A549 (cell line): ENCODE results near the gene TNFSF11. TPM values are rescaled to one million over a fixed set of nuclear protein-coding genes. Genes with fewer than 3 reads are reported as not detected.

Experiments
- ATAC-seq, 2 experiments: fragments of 200-7000 bp in 1 of 2; fragments of >200 bp in 1 of 2; cut with Nextera tagmentation in 1 of 2; cut with Tn5 transposase in 1 of 2; 3 replicates each; pipeline versions ENCODE4 v1.8.0 to v1.9.1; 2018 to 2020; ENCODE audit warnings: mild to moderate bottlenecking in 1 of 2, moderate library complexity in 1 of 2
- CTCF ChIA-PET: fragments of 300-600 bp; sonication (Branson Sonifier 250); formaldehyde crosslinking; extraction: SDS; loops from one replicate; lab custom pipeline; 2021; ENCODE audit warnings: antibody characterized with exemption, inconsistent platforms; lab: Yijun Ruan, JAX
- POLR2A ChIA-PET: fragments of 350-600 bp; formaldehyde crosslinking; extraction: SDS; loops from one replicate; lab custom pipeline; 2021; ENCODE audit warnings: antibody characterized with exemption, inconsistent platforms; lab: Yijun Ruan, JAX
- DNase-seq, 2 experiments: peaks; one replicate each; pipeline versions ENCODE4 v3.0.0 to v3.0.0-alpha.2; 2011 to 2016; ENCODE audit warnings: low read depth in 1 of 2, low spot score in 1 of 2
- FAIRE-seq: peaks from 2 replicates; lab custom pipeline; 2011; peaks lifted over from hg19 to GRCh38; lab: Jason Lieb, UNC
- H3K27ac ChIP-seq, 2 experiments: fragments of >200 bp; sonication (Bioruptor Twin); formaldehyde crosslinking; 3 replicates each; pipeline ENCODE4 v1.5.1; 2016 to 2017
- H3K4me1 ChIP-seq: fragments of >200 bp; sonication (Bioruptor Twin); formaldehyde crosslinking; 3 replicates; pipeline ENCODE4 v1.6.1; 2016
- H3K4me2 ChIP-seq: fragments of >200 bp; sonication (Bioruptor Twin); formaldehyde crosslinking; 3 replicates; pipeline ENCODE4 v1.6.1; 2016
- H3K4me3 ChIP-seq: fragments of >200 bp; sonication (Bioruptor Twin); formaldehyde crosslinking; 3 replicates; pipeline ENCODE4 v1.5.1; 2016
- H3K9me3 ChIP-seq: fragments of >200 bp; sonication (Bioruptor Twin); formaldehyde crosslinking; 3 replicates; pipeline ENCODE4 v1.6.1; 2016
- CEBPB ChIP-seq, 2 experiments: fragments of >200 bp in 1 of 2; sonication (Bioruptor Twin) in 1 of 2; formaldehyde crosslinking in 1 of 2; IDR thresholded peaks; 2 replicates each; pipeline ENCODE4 v1.6.1; 2012 to 2016
- EHF ChIP-seq: fragments of 250-450 bp; sonication (Bioruptor Pico); IDR thresholded peaks from 2 replicates; pipeline ENCODE4 v1.5.0; 2020; ENCODE audit warnings: mild to moderate bottlenecking
- EP300 ChIP-seq, 2 experiments: fragments of >200 bp; sonication (Bioruptor Twin); formaldehyde crosslinking; IDR thresholded peaks; 2 replicates in 1 of 2; 3 replicates in 1 of 2; pipeline ENCODE4 v1.6.1; 2016 to 2017
- GATA3 ChIP-seq: IDR thresholded peaks from 2 replicates; pipeline ENCODE4 v1.6.1; 2012; ENCODE audit warnings: borderline replicate concordance
- JUNB ChIP-seq: fragments of >200 bp; sonication (Bioruptor Twin); formaldehyde crosslinking; IDR thresholded peaks from 2 replicates; pipeline ENCODE4 v1.6.1; 2016
- KDM1A ChIP-seq: fragments of 200-600 bp; sonication (generic); IDR thresholded peaks from 2 replicates; pipeline ENCODE4 v1.6.1; 2016; ENCODE audit warnings: low read depth, mild to moderate bottlenecking
- NPAS2 ChIP-seq: fragments of 250-450 bp; sonication (Bioruptor Pico); IDR thresholded peaks from 2 replicates; pipeline ENCODE4 v1.8.0; 2022; ENCODE audit warnings: mild to moderate bottlenecking, moderate library complexity, borderline replicate concordance
- RARB ChIP-seq: fragments of 250-450 bp; sonication (Bioruptor Pico); IDR thresholded peaks from 2 replicates; pipeline ENCODE4 v1.8.0; 2021; ENCODE audit warnings: mild to moderate bottlenecking, moderate library complexity
- TFCP2L1 ChIP-seq: fragments of 250-450 bp; sonication (Bioruptor Pico); IDR thresholded peaks from 2 replicates; pipeline ENCODE4 v1.5.0; 2021; ENCODE audit warnings: mild to moderate bottlenecking
- TP53 ChIP-seq: fragments of 250-450 bp; sonication (Bioruptor Pico); IDR thresholded peaks from 2 replicates; pipeline ENCODE4 v1.5.0; 2021; ENCODE audit warnings: mild to moderate bottlenecking, moderate library complexity
- WGBS: methylation state at CpG from one replicate; pipeline ENCODE4 v1.1.6; 2017; ENCODE audit errors: missing lambda C conversion rate; 5-methylcytosine and 5-hydroxymethylcytosine counted together
- polyA plus RNA-seq, 4 experiments: library from polyadenylated mRNA; depleted of rRNA in 3 of 4; stranded (reverse); fragments of >200 nt; fragmentation: RNase III in 1 of 4; extraction: RNeasy Plus Mini Kit Qiagen cat#74134 plus additional on column Dnase treatment in 1 of 4; gene quantifications; 2 replicates in 3 of 4; 3 replicates in 1 of 4; pipeline ENCODE4 v1.2.3, GENCODE V29; 2011 to 2017
- TF ChIP-seq, protein P1 (sequence below): IDR thresholded peaks from 2 replicates; pipeline ENCODE4 v1.6.1; 2012

Gene TNFSF11
- polyA plus RNA-seq, 2 of the 4 experiments (the other 2 are of a cell fraction): not detected

DNA sequence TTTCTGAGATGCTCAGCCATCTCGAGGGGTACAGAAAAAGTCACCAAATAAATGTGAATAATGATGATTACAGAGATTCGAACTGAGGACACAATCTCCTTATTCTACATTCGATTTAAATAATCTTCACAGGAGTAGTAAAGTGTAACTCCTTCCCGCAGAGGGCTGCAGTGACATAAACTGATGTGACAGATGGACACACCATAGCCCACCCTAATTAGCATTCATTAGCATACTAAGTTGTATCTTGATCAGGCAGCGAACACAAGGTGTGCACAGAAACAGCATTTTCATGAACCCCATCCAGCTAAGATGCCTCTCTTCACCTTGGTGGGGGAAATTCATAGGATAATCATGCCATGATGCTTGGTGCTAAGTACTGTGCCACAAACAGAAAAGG is 83.0 kb downstream of the TNFSF11 start:
- ChIA-PET CTCF (no interaction called here), POLR2A (no interaction called here)
- TF ChIP-seq TFCP2L1 (CRISPR knock-in tag): no peak
- TF ChIP-seq TP53 (CRISPR knock-in tag): no peak
- TF ChIP-seq EHF (CRISPR knock-in tag): no peak
- TF ChIP-seq GATA3: no peak
- TF ChIP-seq RARB (CRISPR knock-in tag): no peak
- TF ChIP-seq NPAS2: no peak
- no peak for TF ChIP-seq JUNB
- TF ChIP-seq, protein P1, sequence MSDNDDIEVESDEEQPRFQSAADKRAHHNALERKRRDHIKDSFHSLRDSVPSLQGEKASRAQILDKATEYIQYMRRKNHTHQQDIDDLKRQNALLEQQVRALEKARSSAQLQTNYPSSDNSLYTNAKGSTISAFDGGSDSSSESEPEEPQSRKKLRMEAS: no peak
- no peak for TF ChIP-seq EP300 (IDR thresholded peaks at IDR 0.05)
- TF ChIP-seq CEBPB (IDR thresholded peaks at IDR 0.05): no peak
- no peak for TF ChIP-seq KDM1A
- no peak for DNase-seq
- WGBS: 16% methylated on average over 5 of the region's 5 CpGs
- Histone ChIP-seq H3K4me2 (no peak overlapping the region), H3K4me3 (no peak overlapping the region), H3K4me1 (no peaks in the 10 kb centered on the region), H3K9me3 (no peaks in the 10 kb centered on the region), H3K27ac (no peak overlapping the region)
- no peak for ATAC-seq
- FAIRE-seq: no peak

Other genes starting within 250 kb of the TNFSF11 start
- gene FAM216B, start 207.4 kb downstream of the TNFSF11 start, polyA plus RNA-seq (2011; rRNA removed): not detected in 2 replicates
- gene FAM216B, start 207.4 kb downstream of the TNFSF11 start, polyA plus RNA-seq (2017; fragmentation: RNase III; extraction: RNeasy Plus Mini Kit Qiagen cat#74134 plus additional on column Dnase treatment): not detected in 3 replicates